T-helper 17 cell (primary cell): ENCODE results near the gene PACSIN1. TPM values are rescaled to one million over a fixed set of nuclear protein-coding genes. Genes with fewer than 3 reads are reported as not detected.

ENCODE experiments used
- ATAC-seq: fragments of 150-1000 bp; cut with Tn5 transposase; 2 replicates; pipeline ENCODE4 v1.10.0; 2021; ENCODE audit warnings: mild to moderate bottlenecking, moderate library complexity
- DNase-seq, 3 donors: peaks; one replicate each; pipeline versions ENCODE4 v3.0.0 to v3.0.0-alpha.2; 2020 to 2021
- H3K9me3 ChIP-seq: one replicate; pipeline ENCODE4 v1.7.0; 2013; ENCODE audit warnings: low read length, mild to moderate bottlenecking; ENCODE audit not compliant: control insufficient read depth, poor library complexity, severe bottlenecking
- H3K27ac Mint-ChIP-seq: one replicate; pipeline ENCODE4 v1.8.0; 2022; ENCODE audit warnings: mild to moderate bottlenecking, moderate library complexity, mixed read lengths
- H3K27me3 Mint-ChIP-seq: one replicate; pipeline ENCODE4 v1.8.0; 2022; ENCODE audit warnings: mixed read lengths
- H3K36me3 Mint-ChIP-seq: one replicate; pipeline ENCODE4 v1.8.0; 2022; ENCODE audit warnings: low read depth, mixed read lengths
- H3K4me1 Mint-ChIP-seq: one replicate; pipeline ENCODE4 v1.8.0; 2022; ENCODE audit warnings: mild to moderate bottlenecking, mixed read lengths
- H3K4me3 Mint-ChIP-seq: one replicate; pipeline ENCODE4 v1.8.0; 2022; ENCODE audit warnings: mild to moderate bottlenecking, moderate library complexity, mixed read lengths
- total RNA-seq, 4 donors: library from RNA in 2 of 4; stranded (reverse) in 2 of 4; gene quantifications; one replicate each; pipeline ENCODE4 v1.2.3 and lab custom pipeline; 2022 to 2026

The PACSIN1 gene
- total RNA-seq, 2 donors from 2014 or later: 0.40 to 0.50 TPM

DNA sequence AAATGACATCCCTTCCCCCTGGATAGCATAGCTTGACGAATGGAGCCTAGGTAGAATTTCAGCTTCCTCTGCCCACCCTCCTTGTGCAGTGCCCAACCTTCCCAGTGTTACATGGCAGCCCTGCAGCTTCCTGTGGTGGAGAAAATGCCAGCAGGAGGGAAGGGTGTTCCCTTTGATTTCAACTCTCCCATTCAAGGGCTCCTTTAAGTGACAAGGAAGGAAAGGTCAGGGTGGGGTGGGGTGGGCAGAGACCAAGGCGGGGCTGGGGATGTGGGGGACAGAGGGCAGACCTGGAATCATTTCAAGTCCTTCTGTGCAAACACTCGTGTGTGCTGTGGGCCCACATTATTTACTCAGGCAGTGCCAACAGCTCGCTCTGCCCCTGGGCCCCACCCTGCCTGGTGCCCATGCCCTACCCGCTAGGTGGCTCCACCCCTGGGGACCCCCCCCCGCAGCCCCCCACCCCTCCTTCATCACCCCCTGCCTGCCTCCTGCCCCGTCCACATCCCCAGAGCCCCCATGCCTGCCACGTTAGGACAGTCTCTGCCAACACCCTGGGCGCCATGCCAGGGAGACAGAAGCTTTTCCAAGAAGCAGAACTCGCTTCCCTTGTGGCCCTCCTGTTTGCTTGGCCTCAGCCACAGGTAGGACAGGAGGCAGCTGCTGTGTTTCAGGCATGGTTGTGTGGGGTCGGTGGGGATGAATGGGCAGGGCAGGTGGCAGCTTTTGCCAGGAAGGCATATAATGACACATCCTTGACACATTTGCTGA lies 80.9 kb downstream of the PACSIN1 start:
- Mint-ChIP-seq H3K27ac (no peak overlapping the region), H3K4me1 (peaks cover 11% of the 10 kb centered on the region), H3K36me3 (no peaks in the 10 kb centered on the region), H3K27me3 (peaks cover 2% of the 10 kb centered on the region), H3K4me3 (no peak overlapping the region)
- ATAC-seq (no peak), DNase-seq (no peak)
- H3K9me3 ChIP-seq: no peaks in the 10 kb centered on the region

GRCh38 chr6:34547701-34548644 lies 82.1 kb downstream of the PACSIN1 start:
- peaks cover 11% of the 10 kb centered on the region for H3K4me1 Mint-ChIP-seq
- no peaks in the 10 kb centered on the region for H3K36me3 Mint-ChIP-seq
- peaks cover 9% of the 10 kb centered on the region for H3K27me3 Mint-ChIP-seq
- H3K4me3 Mint-ChIP-seq: no peak overlapping the region
- ATAC-seq: no peak
- DNase-seq: no peak
- H3K27ac Mint-ChIP-seq: no peak overlapping the region
- H3K9me3 ChIP-seq: no peaks in the 10 kb centered on the region

DNA sequence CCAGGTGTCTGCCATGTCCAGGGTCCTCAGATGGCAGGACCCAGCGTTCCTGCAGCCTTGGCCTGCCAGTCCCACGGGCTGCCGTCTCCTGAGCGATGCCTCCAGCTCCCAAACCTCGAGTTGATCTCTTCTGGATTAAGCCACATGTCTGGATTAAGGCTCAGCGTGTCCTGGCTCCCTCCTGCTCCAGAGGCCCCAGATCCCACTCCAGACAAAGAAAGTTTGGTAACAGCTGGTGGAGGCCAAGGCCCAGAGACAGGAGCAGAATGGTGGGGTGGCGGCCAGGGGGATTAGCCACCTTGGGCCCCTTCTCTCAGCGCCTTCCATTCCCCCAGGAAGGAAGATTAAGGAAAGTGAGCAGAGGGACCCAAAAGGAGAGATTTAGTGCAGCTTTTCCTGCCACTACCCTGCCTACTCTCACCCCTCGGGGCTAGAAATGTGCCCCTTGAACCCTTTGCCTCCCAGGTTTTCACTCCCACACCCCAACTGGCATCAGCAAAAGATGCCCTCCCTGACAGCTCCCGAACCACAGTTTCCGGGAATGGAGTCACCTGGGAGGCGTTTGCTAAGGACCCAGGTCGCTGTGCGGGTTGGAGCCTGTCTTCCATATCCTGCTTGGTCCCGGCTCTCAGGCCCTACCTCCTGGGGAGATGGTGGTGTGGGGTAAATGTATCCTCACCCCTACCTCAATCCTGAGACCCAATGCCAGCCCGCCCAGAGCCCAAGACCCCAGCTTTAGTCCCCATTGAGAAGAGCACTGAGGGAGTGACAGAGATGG lies 83.3 kb downstream of the PACSIN1 start:
- H3K27me3 Mint-ChIP-seq: peaks cover 9% of the 10 kb centered on the region
- H3K4me1 Mint-ChIP-seq: peaks cover 14% of the 10 kb centered on the region
- H3K4me3 Mint-ChIP-seq: no peak overlapping the region
- H3K36me3 Mint-ChIP-seq: no peaks in the 10 kb centered on the region
- ATAC-seq (no peak), DNase-seq (no peak)
- no peaks in the 10 kb centered on the region for H3K9me3 ChIP-seq
- no peak overlapping the region for H3K27ac Mint-ChIP-seq

GRCh38 chr6:34549804-34550202 lies 83.9 kb downstream of the PACSIN1 start:
- no peak overlapping the region for H3K27ac Mint-ChIP-seq
- DNase-seq (no peak), ATAC-seq (no peak)
- no peak overlapping the region for H3K4me3 Mint-ChIP-seq
- no peaks in the 10 kb centered on the region for H3K9me3 ChIP-seq
- peaks cover 14% of the 10 kb centered on the region for H3K4me1 Mint-ChIP-seq
- H3K27me3 Mint-ChIP-seq: peaks cover 9% of the 10 kb centered on the region
- H3K36me3 Mint-ChIP-seq: no peaks in the 10 kb centered on the region

- H3K27me3 Mint-ChIP-seq: peaks cover 9% of the 10 kb centered on the region
- peaks cover 15% of the 10 kb centered on the region for H3K4me1 Mint-ChIP-seq
- H3K4me3 Mint-ChIP-seq: no peak overlapping the region
- no peaks in the 10 kb centered on the region for H3K9me3 ChIP-seq
- DNase-seq (no peak), ATAC-seq (no peak)
- H3K36me3 Mint-ChIP-seq: no peaks in the 10 kb centered on the region
- H3K27ac Mint-ChIP-seq: no peak overlapping the region
These were observed 85.8 kb downstream of the PACSIN1 start for GRCh38 chr6:34551720-34552119.

- Mint-ChIP-seq H3K4me3 (no peak overlapping the region), H3K36me3 (no peaks in the 10 kb centered on the region), H3K27me3 (peaks cover 9% of the 10 kb centered on the region), H3K4me1 (peaks cover 15% of the 10 kb centered on the region), H3K27ac (no peak overlapping the region)
- DNase-seq (no peak), ATAC-seq (no peak)
- H3K9me3 ChIP-seq: no peaks in the 10 kb centered on the region
These were observed 86.7 kb downstream of the PACSIN1 start for GRCh38 chr6:34552620-34553019.

DNA sequence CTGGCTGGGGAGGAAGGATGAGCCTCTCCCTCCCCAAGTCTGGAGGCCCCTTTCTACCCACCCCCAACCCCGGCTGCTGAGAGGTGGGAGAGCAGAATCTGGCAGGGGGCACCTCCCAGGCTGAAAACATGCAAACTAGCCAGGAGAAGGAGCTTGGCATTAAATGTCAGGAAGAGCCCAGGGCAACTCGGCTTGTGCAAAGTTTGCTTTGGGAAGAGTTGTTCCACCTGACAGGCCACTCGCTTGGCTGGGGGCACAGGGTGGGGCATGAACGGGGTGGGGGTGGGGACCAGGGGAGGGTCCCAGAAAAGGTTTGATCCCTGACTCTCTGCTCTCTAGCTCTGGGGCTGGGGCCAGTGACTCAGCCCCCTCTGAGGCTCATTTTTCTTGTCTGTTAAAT lies 87.3 kb downstream of the PACSIN1 start:
- no peak overlapping the region for H3K4me3 Mint-ChIP-seq
- H3K27me3 Mint-ChIP-seq: peaks cover 9% of the 10 kb centered on the region
- no peak for DNase-seq
- H3K9me3 ChIP-seq: no peaks in the 10 kb centered on the region
- no peak for ATAC-seq
- peaks cover 15% of the 10 kb centered on the region for H3K4me1 Mint-ChIP-seq
- no peak overlapping the region for H3K27ac Mint-ChIP-seq
- H3K36me3 Mint-ChIP-seq: no peaks in the 10 kb centered on the region

- Mint-ChIP-seq H3K4me1 (peaks cover 12% of the 10 kb centered on the region), H3K36me3 (no peaks in the 10 kb centered on the region), H3K27ac (no peak overlapping the region), H3K4me3 (no peak overlapping the region), H3K27me3 (peaks cover 9% of the 10 kb centered on the region)
- DNase-seq (no peak), ATAC-seq (no peak)
- H3K9me3 ChIP-seq: no peaks in the 10 kb centered on the region
These were observed 87.9 kb downstream of the PACSIN1 start for GRCh38 chr6:34553750-34554149.

GRCh38 chr6:34554291-34555006 lies 88.6 kb downstream of the PACSIN1 start:
- DNase-seq (no peak), ATAC-seq (no peak)
- Mint-ChIP-seq H3K27ac (no peak overlapping the region), H3K27me3 (peaks cover 9% of the 10 kb centered on the region), H3K36me3 (no peaks in the 10 kb centered on the region), H3K4me1 (peaks cover 12% of the 10 kb centered on the region), H3K4me3 (no peak overlapping the region)
- H3K9me3 ChIP-seq: no peaks in the 10 kb centered on the region

DNA sequence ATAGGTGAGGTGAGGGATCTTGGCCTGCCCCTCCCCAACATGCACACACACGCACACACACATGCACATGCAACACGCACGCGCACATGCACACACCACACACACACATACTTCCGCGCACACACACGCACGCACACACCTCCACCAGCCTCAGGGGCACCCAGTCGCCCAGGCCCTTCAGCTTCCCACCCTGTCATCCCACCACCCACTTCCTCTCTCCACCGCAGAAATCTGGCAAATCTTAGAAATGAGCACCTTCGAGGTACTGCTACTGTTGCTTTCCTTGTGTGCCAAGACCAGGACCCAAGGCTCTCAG lies 89.1 kb downstream of the PACSIN1 start:
- peaks cover 9% of the 10 kb centered on the region for H3K27me3 Mint-ChIP-seq
- ATAC-seq (no peak), DNase-seq (no peak)
- peaks cover 12% of the 10 kb centered on the region for H3K4me1 Mint-ChIP-seq
- peaks cover 3% of the 10 kb centered on the region for H3K36me3 Mint-ChIP-seq
- H3K27ac Mint-ChIP-seq: no peak overlapping the region
- H3K4me3 Mint-ChIP-seq: no peak overlapping the region
- H3K9me3 ChIP-seq: no peaks in the 10 kb centered on the region

DNA sequence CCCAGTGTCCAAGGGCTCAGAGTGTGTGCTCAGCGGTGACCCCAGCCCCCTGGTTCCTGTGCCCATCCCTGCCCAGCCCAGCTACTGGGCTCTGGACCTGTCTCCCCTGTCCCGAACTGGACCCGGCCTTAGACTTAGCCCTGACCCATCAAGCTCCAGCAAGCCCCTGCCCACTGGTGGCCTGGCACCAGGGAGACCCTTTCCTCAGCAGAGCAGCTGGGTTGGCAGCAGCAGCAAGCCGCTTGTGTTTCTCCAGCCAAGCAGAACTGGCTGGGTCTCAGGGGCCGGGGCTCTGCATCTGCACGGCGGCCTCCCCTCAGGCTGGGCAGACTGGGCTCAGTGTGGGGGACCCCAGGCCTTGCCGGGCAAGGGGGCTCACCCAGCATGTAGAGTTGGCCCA lies 89.5 kb downstream of the PACSIN1 start:
- Mint-ChIP-seq H3K27me3 (peaks cover 9% of the 10 kb centered on the region), H3K4me3 (no peak overlapping the region), H3K4me1 (peaks cover 10% of the 10 kb centered on the region), H3K27ac (no peak overlapping the region), H3K36me3 (peaks cover 3% of the 10 kb centered on the region)
- H3K9me3 ChIP-seq: no peaks in the 10 kb centered on the region
- no peak for ATAC-seq
- no peak for DNase-seq

DNA sequence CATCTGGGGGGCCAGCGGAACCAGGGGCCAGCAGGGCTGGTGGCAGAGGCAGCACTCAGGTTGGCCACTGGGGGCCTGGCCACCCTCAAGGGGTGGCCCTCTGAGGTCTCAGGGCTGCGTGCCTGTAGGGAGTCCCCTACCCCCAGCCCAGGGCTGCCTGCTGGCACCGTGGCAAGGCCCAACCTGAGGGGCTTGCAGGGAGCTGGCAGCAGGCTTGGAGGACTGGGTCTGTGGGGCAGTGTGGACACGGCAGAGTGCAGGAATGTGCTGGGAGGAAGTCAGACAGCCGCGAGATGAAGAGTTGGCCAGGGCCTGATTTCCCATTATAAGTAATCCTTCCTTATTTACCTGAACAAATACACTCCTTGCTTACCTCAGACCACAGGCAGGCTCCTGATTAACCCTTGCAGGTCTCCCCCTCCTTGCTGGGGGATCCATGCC lies 90.2 kb downstream of the PACSIN1 start, which contains the start of gene SPDEF:
Gene SPDEF, minus strand, starts transcription at position 299 of the 441 bp plus-strand sequence. CDS start 11,874 bp downstream, outside the sequence.
- no peak within 1 kb of the TSS for H3K4me3 Mint-ChIP-seq
- DNase-seq (no peak), ATAC-seq (no peak)
- H3K9me3 ChIP-seq: no peaks in the 10 kb centered on the region
- peaks cover 8% of the 10 kb centered on the region for H3K4me1 Mint-ChIP-seq
- H3K36me3 Mint-ChIP-seq: peaks cover 3% of the 10 kb centered on the region
- H3K27ac Mint-ChIP-seq: no peak within 1 kb of the TSS
- peaks cover 9% of the 10 kb centered on the region for H3K27me3 Mint-ChIP-seq
